ENCODE data around the gene FGD4. TPM values are rescaled to one million over a fixed set of nuclear protein-coding genes. Genes with fewer than 3 reads are reported as not detected.

The FGD4 gene
- total and polyA plus RNA-seq, 9 of the 15 experiments (the other 6 are each of a cell fraction or from before 2014, with no cell fraction given) = 0.05 to 0.51 (median 0.27) TPM

DNA sequence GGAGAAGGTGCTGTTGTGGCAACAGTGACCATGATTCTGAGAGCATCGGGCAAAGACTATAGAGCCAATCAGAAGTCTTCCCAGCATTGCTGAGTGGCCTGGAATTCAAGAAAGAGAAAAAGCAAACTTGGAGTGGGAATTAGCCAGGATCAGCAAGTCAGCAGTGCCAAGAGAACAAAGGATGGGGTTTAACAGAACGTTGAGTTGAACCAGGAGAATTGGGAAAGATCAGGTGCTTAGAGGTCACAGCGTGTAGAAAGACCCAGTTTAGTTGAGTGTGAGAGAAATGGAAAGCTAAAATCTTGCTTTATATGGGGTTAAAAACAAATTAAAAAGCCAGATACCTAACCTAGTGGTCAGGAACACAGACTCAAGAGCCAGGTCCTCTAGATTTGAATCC lies 189.2 kb downstream of the FGD4 start:
- Histone ChIP-seq H3K4me3 (no peak overlapping the region), H3K9ac (ENCODE audit: insufficient read depth in 1 of 2, low read depth in 2 of 2, low read length in 2 of 2) (no peak overlapping the region), H3K27me3 (ENCODE audit: control insufficient read depth in 2 of 2, insufficient read depth in 2 of 2, low read length in 2 of 2) (peaks cover 0 to 6% of the 10 kb centered on the region in 2 experiments; a peak in 3 of 5 replicates), H3K79me2 (ENCODE audit: control insufficient read depth, insufficient read depth, low read length) (no peaks in the 10 kb centered on the region), H3K4me1 (replicated peaks in 1 of 2; ENCODE audit: control insufficient read depth in 2 of 2, insufficient read depth in 2 of 2, low read length in 2 of 2) (no peaks in the 10 kb centered on the region), H3K36me3 (ENCODE audit: control insufficient read depth, insufficient read depth, low read length) (no peaks in the 10 kb centered on the region), H3K9me3 (replicated peaks; ENCODE audit: control insufficient read depth, insufficient read depth, low read depth, low read length) (no peaks in the 10 kb centered on the region), H4K20me1 (replicated peaks; ENCODE audit: control insufficient read depth, insufficient read depth, low read length) (no peaks in the 10 kb centered on the region; the same call in 1 of the 2 replicates), H3K27ac (ENCODE audit: extremely low read depth, low read depth, low read length) (no peak overlapping the region), H3K9me1 (ENCODE audit: control insufficient read depth, insufficient read depth, low read length) (no peaks in the 10 kb centered on the region), H2AFZ (ENCODE audit: low read depth, low read length) (no peak overlapping the region), H3K4me2 (ENCODE audit: insufficient read depth, low read length) (no peak overlapping the region)
- in situ Hi-C loops (cut with MboI) = no loop called here
- no peak for ATAC-seq
- no TSS peak for BruUV-seq (replicated peaks)
- no peak for FAIRE-seq
- DNase-seq (ENCODE audit: extremely low read depth in 1 of 4, low spot score in 3 of 4) = no peak
- 0% methylated on average over 3 of the region's 3 CpGs for WGBS (ENCODE audit: insufficient coverage, low coverage, missing lambda C conversion rate)
- TF ChIP-seq, protein P1, sequence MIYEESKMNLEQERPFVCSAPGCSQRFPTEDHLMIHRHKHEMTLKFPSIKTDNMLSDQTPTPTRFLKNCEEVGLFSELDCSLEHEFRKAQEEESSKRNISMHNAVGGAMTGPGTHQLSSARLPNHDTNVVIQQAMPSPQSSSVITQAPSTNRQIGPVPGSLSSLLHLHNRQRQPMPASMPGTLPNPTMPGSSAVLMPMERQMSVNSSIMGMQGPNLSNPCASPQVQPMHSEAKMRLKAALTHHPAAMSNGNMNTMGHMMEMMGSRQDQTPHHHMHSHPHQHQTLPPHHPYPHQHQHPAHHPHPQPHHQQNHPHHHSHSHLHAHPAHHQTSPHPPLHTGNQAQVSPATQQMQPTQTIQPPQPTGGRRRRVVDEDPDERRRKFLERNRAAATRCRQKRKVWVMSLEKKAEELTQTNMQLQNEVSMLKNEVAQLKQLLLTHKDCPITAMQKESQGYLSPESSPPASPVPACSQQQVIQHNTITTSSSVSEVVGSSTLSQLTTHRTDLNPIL (CRISPR knock-in tag; IDR thresholded peaks at IDR 0.05) = no peak
- TF ChIP-seq POLR2AphosphoS2 (IDR thresholded peaks at IDR 0.05; ENCODE audit: low read length) = no peak
- TF ChIP-seq EGR1 (conservative IDR thresholded peaks at IDR 0.05) = no peak
- TF ChIP-seq ZNF830 (CRISPR knock-in tag; IDR thresholded peaks at IDR 0.05) = no peak
- TF ChIP-seq, protein P2, sequence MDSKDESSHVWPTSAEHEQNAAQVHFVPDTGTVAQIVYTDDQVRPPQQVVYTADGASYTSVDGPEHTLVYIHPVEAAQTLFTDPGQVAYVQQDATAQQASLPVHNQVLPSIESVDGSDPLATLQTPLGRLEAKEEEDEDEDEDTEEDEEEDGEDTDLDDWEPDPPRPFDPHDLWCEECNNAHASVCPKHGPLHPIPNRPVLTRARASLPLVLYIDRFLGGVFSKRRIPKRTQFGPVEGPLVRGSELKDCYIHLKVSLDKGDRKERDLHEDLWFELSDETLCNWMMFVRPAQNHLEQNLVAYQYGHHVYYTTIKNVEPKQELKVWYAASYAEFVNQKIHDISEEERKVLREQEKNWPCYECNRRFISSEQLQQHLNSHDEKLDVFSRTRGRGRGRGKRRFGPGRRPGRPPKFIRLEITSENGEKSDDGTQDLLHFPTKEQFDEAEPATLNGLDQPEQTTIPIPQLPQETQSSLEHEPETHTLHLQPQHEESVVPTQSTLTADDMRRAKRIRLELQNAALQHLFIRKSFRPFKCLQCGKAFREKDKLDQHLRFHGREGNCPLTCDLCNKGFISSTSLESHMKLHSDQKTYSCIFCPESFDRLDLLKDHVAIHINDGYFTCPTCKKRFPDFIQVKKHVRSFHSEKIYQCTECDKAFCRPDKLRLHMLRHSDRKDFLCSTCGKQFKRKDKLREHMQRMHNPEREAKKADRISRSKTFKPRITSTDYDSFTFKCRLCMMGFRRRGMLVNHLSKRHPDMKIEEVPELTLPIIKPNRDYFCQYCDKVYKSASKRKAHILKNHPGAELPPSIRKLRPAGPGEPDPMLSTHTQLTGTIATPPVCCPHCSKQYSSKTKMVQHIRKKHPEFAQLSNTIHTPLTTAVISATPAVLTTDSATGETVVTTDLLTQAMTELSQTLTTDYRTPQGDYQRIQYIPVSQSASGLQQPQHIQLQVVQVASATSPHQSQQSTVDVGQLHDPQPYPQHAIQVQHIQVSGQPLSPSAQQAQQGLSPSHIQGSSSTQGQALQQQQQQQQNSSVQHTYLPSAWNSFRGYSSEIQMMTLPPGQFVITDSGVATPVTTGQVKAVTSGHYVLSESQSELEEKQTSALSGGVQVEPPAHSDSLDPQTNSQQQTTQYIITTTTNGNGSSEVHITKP (IDR thresholded peaks at IDR 0.05; ENCODE audit: partially characterized antibody) = no peak
- TF ChIP-seq SAFB2 (IDR thresholded peaks at IDR 0.05; ENCODE audit: borderline replicate concordance, low read depth, low read length, severe bottlenecking) = no peak
- TF ChIP-seq, protein P3, sequence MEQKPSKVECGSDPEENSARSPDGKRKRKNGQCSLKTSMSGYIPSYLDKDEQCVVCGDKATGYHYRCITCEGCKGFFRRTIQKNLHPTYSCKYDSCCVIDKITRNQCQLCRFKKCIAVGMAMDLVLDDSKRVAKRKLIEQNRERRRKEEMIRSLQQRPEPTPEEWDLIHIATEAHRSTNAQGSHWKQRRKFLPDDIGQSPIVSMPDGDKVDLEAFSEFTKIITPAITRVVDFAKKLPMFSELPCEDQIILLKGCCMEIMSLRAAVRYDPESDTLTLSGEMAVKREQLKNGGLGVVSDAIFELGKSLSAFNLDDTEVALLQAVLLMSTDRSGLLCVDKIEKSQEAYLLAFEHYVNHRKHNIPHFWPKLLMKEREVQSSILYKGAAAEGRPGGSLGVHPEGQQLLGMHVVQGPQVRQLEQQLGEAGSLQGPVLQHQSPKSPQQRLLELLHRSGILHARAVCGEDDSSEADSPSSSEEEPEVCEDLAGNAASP (IDR thresholded peaks at IDR 0.05) = no peak
- no peak for TF ChIP-seq RBM34 (IDR thresholded peaks at IDR 0.05; ENCODE audit: borderline replicate concordance, insufficient read depth, low read length)
- no peak for TF ChIP-seq SIRT6 (IDR thresholded peaks at IDR 0.05; ENCODE audit: low read depth, low read length)
- intact Hi-C loops (cut with micrococcal nuclease) = no loop called here
- POLR2A ChIA-PET = interaction anchor here (1.0 to 1.2 kb wide), 2 partner anchors 20 to 167 kb away, joined by 5 read pairs; partner anchors contain the start of gene YARS2
- CTCF ChIA-PET (ENCODE audit: low intra/inter-chr PET ratio) = no interaction called here

Measured in K562 (cell line).